ENCODE results near the gene RGS7. TPM values are rescaled to one million over a fixed set of nuclear protein-coding genes. Genes with fewer than 3 reads are reported as not detected.

The RGS7 gene
- total RNA-seq, 1 experiment from 2014 or later = 1.5 TPM

- no peaks in the 10 kb centered on the region for H3K36me3 Mint-ChIP-seq (ENCODE audit: insufficient read depth in 1 of 3, low read depth in 3 of 3)
- H3K4me3 Mint-ChIP-seq = no peak overlapping the region
- no peak overlapping the region for H2BK20ac ChIP-seq (ENCODE audit: low read depth, low read length, poor library complexity, severe bottlenecking)
Measured at GRCh38 chr1:241406421-241406820, 49.4 kb upstream of the RGS7 start.

More at GRCh38 chr1:241406421-241406820, 49.4 kb upstream of the RGS7 start:
- Histone ChIP-seq H3K79me2 (ENCODE audit: insufficient read depth, low read length) (no peaks in the 10 kb centered on the region), H2AFZ (ENCODE audit: low read length) (no peak overlapping the region), H4K5ac (ENCODE audit: insufficient read length, low read depth, low read length) (no peak overlapping the region), H4K91ac (ENCODE audit: insufficient read length, low read depth, low read length) (no peak overlapping the region), H3T11ph (ENCODE audit: low read length) (no peak overlapping the region), H3K56ac (ENCODE audit: insufficient read length, low read depth, low read length) (no peak overlapping the region), H3K9ac (ENCODE audit: extremely low read depth, insufficient read length, low read length) (no peak overlapping the region), H3K9me3 (ENCODE audit: control insufficient read depth, low read depth, low read length) (no peaks in the 10 kb centered on the region), H3K79me1 (ENCODE audit: insufficient read depth, low read depth, low read length, poor library complexity, severe bottlenecking) (no peaks in the 10 kb centered on the region), H2BK120ac (ENCODE audit: low read depth, low read length, poor library complexity, severe bottlenecking) (no peak overlapping the region), H3K4ac (ENCODE audit: low read depth, low read length) (no peak overlapping the region), H3K23me2 (ENCODE audit: insufficient read length, low read depth, low read length, poor library complexity, severe bottlenecking) (no peaks in the 10 kb centered on the region), H3K18ac (ENCODE audit: insufficient read length, low read depth, low read length) (no peak overlapping the region), H2BK5ac (ENCODE audit: insufficient read length, low read length) (no peak overlapping the region), H4K20me1 (ENCODE audit: control insufficient read depth, insufficient read depth, insufficient read length) (no peaks in the 10 kb centered on the region), H2AK5ac (ENCODE audit: insufficient read length, low read length) (no peak overlapping the region), H2BK12ac (ENCODE audit: insufficient read length, low read depth, low read length) (no peak overlapping the region), H3K23ac (ENCODE audit: insufficient read length, low read depth, low read length) (no peak overlapping the region), H4K8ac (replicated peaks; ENCODE audit: insufficient read length, low read depth, low read length) (no peak overlapping the region), H3K27me3 (ENCODE audit: insufficient read depth, low read length) (no peaks in the 10 kb centered on the region), H3K14ac (ENCODE audit: insufficient read depth, low read length) (no peak overlapping the region), H3K4me1 (ENCODE audit: insufficient read depth, low read length) (no peaks in the 10 kb centered on the region), H3K4me2 (ENCODE audit: insufficient read depth, insufficient read length, low read length) (no peak overlapping the region), H2BK15ac (ENCODE audit: low read depth, low read length) (no peak overlapping the region), H3K27ac (ENCODE audit: insufficient read length, low read depth, low read length) (no peak overlapping the region)
- no peaks in the 10 kb centered on the region; the same call in 1 of the 2 replicates for H3K27me3 Mint-ChIP-seq (ENCODE audit: low read depth)
- no peaks in the 10 kb centered on the region for H3K9me3 Mint-ChIP-seq
- H3K4me1 Mint-ChIP-seq = 0 out of 4 replicates have a peak, but pooled peaks cover 0 to 5% of the 10 kb centered on the region in 2 experiments
- DNase-seq = no peak
- H3K27ac Mint-ChIP-seq = no peak overlapping the region
- TF ChIP-seq, protein P1, sequence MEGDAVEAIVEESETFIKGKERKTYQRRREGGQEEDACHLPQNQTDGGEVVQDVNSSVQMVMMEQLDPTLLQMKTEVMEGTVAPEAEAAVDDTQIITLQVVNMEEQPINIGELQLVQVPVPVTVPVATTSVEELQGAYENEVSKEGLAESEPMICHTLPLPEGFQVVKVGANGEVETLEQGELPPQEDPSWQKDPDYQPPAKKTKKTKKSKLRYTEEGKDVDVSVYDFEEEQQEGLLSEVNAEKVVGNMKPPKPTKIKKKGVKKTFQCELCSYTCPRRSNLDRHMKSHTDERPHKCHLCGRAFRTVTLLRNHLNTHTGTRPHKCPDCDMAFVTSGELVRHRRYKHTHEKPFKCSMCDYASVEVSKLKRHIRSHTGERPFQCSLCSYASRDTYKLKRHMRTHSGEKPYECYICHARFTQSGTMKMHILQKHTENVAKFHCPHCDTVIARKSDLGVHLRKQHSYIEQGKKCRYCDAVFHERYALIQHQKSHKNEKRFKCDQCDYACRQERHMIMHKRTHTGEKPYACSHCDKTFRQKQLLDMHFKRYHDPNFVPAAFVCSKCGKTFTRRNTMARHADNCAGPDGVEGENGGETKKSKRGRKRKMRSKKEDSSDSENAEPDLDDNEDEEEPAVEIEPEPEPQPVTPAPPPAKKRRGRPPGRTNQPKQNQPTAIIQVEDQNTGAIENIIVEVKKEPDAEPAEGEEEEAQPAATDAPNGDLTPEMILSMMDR (conservative IDR thresholded peaks at IDR 0.05) = no peak
- no CpG with 5 or more reads among the region's 3 CpGs for WGBS (ENCODE audit: extremely low coverage, insufficient read length, low lambda C conversion rate)
